ENCODE measurements around the gene IRS2. TPM values are rescaled to one million over a fixed set of nuclear protein-coding genes. Genes with fewer than 3 reads are reported as not detected.
A peak's percentile ranks its signal among the peaks of the same experiment; 100 is the strongest.

The IRS2 gene
- polyA plus RNA-seq, 1 of the 3 experiments (the other 2 are of a cell fraction): 7.0 TPM

DNA sequence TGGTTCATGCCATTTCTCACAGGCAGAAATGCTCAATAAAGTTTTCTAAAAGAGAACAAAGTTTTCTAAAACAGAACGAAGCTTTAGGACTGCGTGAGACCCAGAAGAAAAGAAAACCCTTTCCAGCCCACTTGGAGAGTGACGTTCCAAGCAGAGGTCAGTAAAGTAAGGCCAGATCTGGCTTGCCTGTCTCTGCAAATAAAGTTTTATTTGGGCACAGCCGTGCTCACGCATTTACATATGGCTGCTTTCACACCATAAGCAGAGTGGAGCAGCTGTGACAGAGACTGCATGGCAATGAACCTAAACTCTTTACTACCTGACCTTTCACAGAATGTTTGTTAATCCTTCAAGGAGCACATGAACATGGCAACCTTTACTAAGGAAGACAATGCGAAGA lies 23.6 kb downstream of the IRS2 start:
- H3K9me2 ChIP-seq: no peaks in the 10 kb centered on the region
- H3F3A ChIP-seq (replicated peaks; ENCODE audit: insufficient read depth): no peaks in the 10 kb centered on the region
- no peak overlapping the region for H3K4me2 ChIP-seq
- CTCF ChIA-PET: interaction anchor here (0.6 to 3.1 kb wide), 4 partner anchors 16 to 626 kb away, joined by 3 to 15 read pairs (median 6); no protein-coding TSS in a partner anchor
- peaks cover 83% of the 10 kb centered on the region for H4K20me1 ChIP-seq (ENCODE audit: insufficient read depth)
- 92% methylated on average over 6 of the region's 6 CpGs for WGBS (ENCODE audit: low lambda C conversion rate)
- POLR2A ChIA-PET: no interaction called here
- peaks cover 0 to 29% of the 10 kb centered on the region in 2 experiments for H3K36me3 ChIP-seq (replicated peaks in 1 of 2; ENCODE audit: control insufficient read depth in 1 of 2, insufficient read depth in 2 of 2, low read length in 1 of 2)
- no peak overlapping the region for H3K4me3 ChIP-seq (ENCODE audit: low read depth in 2 of 2, low read length in 1 of 2)
- peak overlapping the region in 1 of 2 experiments; percentile 44; a peak in 2 of 4 replicates for H3K27ac ChIP-seq (ENCODE audit: low read depth in 2 of 2, low read length in 1 of 2)
- H2AFZ ChIP-seq (ENCODE audit: low read depth): no peak overlapping the region
- H3K4me1 ChIP-seq (ENCODE audit: control insufficient read depth in 1 of 2, insufficient read depth in 2 of 2, low read depth in 1 of 2, low read length in 1 of 2): peaks cover 36 to 68% of the 10 kb centered on the region in 2 experiments; a peak in 3 of 4 replicates
- DNase-seq: no peak
- H3K9me3 ChIP-seq: no peaks in the 10 kb centered on the region
- TF ChIP-seq, protein P1, sequence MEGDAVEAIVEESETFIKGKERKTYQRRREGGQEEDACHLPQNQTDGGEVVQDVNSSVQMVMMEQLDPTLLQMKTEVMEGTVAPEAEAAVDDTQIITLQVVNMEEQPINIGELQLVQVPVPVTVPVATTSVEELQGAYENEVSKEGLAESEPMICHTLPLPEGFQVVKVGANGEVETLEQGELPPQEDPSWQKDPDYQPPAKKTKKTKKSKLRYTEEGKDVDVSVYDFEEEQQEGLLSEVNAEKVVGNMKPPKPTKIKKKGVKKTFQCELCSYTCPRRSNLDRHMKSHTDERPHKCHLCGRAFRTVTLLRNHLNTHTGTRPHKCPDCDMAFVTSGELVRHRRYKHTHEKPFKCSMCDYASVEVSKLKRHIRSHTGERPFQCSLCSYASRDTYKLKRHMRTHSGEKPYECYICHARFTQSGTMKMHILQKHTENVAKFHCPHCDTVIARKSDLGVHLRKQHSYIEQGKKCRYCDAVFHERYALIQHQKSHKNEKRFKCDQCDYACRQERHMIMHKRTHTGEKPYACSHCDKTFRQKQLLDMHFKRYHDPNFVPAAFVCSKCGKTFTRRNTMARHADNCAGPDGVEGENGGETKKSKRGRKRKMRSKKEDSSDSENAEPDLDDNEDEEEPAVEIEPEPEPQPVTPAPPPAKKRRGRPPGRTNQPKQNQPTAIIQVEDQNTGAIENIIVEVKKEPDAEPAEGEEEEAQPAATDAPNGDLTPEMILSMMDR (IDR thresholded peaks at IDR 0.05): no peak
- TF ChIP-seq, protein P2, sequence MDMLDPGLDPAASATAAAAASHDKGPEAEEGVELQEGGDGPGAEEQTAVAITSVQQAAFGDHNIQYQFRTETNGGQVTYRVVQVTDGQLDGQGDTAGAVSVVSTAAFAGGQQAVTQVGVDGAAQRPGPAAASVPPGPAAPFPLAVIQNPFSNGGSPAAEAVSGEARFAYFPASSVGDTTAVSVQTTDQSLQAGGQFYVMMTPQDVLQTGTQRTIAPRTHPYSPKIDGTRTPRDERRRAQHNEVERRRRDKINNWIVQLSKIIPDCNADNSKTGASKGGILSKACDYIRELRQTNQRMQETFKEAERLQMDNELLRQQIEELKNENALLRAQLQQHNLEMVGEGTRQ (IDR thresholded peaks at IDR 0.05; ENCODE audit: borderline replicate concordance, low read depth, low read length): no peak
- TF ChIP-seq RCOR1 (IDR thresholded peaks at IDR 0.05; ENCODE audit: low read length) (no peak), RAD21 (IDR thresholded peaks at IDR 0.05; ENCODE audit: low read length) (no peak), FOXJ3 (CRISPR knock-in tag; IDR thresholded peaks at IDR 0.05) (no peak), JUND (IDR thresholded peaks at IDR 0.05) (no peak), REST (IDR thresholded peaks at IDR 0.05; ENCODE audit: low read depth, low read length) (no peak), MXI1 (IDR thresholded peaks at IDR 0.05; ENCODE audit: low read depth, low read length) (no peak), IRF3 (IDR thresholded peaks at IDR 0.05; ENCODE audit: low read depth, low read length) (no peak), SMC3 (IDR thresholded peaks at IDR 0.05; ENCODE audit: low read depth, low read length) (no peak), ELF1 (IDR thresholded peaks at IDR 0.05) (no peak), EP300 (IDR thresholded peaks at IDR 0.05; ENCODE audit: borderline replicate concordance in 1 of 2, low read depth in 1 of 2, low read length in 1 of 2) (no peak), NFIC (IDR thresholded peaks at IDR 0.05; ENCODE audit: borderline replicate concordance) (no peak), FOSL2 (IDR thresholded peaks at IDR 0.05; ENCODE audit: borderline replicate concordance, low read depth) (no peak), NRF1 (IDR thresholded peaks at IDR 0.05; ENCODE audit: low read depth, low read length) (no peak), GATA2 (CRISPR knock-in tag; IDR thresholded peaks at IDR 0.05) (no peak), TAF1 (IDR thresholded peaks at IDR 0.05; ENCODE audit: borderline replicate concordance, low read depth, low read length) (no peak), GABPA (IDR thresholded peaks at IDR 0.05; ENCODE audit: low read depth) (no peak)
- TF ChIP-seq, protein P3, sequence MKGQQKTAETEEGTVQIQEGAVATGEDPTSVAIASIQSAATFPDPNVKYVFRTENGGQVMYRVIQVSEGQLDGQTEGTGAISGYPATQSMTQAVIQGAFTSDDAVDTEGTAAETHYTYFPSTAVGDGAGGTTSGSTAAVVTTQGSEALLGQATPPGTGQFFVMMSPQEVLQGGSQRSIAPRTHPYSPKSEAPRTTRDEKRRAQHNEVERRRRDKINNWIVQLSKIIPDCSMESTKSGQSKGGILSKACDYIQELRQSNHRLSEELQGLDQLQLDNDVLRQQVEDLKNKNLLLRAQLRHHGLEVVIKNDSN (IDR thresholded peaks at IDR 0.05; ENCODE audit: borderline replicate concordance, low read depth): no peak
- H3K9ac ChIP-seq: no peak overlapping the region
- H3K27me3 ChIP-seq (ENCODE audit: insufficient read depth): no peaks in the 10 kb centered on the region
- peaks cover 84% of the 10 kb centered on the region for H3K79me2 ChIP-seq (ENCODE audit: insufficient read depth)

Measured in SK-N-SH (cell line).